GM19238 (cell line): ENCODE measurements around the gene PIGU.
"Not testable (repeated sequence)": the region's sequence is repeated elsewhere in the genome, so short reads cannot be mapped to it uniquely, and the experiment has no call there.

ENCODE experiments used
- DNase-seq: peaks from one replicate; pipeline ENCODE4 v3.0.0; 2011; ENCODE audit warnings: low spot score; ENCODE audit not compliant: insufficient read length

The PIGU gene

DNA sequence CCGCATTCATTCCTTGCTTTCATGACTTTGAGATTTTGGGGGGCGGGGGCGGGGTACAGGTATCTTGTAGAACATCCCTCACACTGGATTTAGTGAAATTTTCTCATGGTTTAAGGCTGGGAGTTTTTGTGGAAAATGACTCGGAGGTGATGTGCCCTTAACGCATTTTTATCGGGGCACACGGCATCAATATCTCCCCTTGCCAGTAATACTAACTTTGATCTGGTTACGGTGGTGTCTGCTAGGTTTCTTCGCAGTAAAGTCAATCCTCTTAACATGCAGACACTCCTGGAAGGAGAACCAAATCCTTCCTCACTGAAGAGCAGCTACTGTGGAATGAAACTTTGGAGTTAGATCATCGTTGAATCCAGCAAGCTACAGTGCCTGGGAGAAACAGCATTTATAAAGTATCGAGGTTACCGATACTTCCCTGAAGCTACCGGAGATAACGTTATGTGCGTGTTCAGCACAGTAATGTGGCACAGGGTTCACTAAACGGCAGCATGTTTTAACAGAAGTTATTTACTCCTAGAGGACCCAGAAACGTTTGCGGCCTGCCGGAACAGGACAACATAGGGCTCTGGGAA is 161.9 kb downstream of the PIGU start:
- DNase-seq = no peak

DNA sequence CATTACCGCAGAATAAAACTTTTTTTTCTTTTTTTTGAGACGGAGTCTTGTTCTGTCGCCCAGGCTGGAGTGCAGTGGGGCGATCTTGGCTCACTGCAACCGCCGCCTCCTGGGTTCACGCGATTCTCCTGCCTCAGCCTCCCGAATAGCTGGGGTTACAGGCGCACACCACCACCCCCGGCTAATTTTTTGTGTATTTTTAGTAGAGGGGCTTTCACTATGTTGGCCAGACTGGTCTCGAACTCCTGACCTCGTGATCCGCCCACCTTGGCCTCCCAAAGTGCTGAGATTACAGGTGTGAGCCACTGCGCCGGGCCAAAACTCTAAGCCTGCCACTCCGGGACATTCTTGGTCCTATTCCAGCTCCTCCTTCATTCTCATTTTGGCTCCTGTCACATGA is 162.9 kb downstream of the PIGU start:
- DNase-seq = not testable (repeated sequence)

DNA sequence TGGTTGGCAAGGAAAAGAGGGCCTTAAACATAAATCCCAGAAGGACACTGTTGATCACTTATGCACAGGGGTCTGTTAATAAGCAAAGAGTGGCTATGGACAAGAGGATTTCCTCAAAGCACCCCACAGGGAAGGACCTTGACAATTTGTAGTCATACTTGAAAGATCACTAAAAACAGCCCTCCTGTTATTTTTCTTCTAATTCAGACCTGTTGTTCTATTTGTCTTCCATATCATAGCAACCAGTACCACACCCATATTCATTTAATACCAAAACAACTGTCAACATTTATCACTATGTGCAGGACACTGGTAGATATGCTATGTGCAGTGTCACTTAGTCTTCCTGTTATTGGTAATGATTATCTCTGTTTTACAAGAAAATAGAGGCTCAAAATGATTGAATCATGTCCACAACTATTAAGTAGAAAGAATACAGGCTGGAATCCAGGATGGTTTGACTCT is 163.9 kb downstream of the PIGU start:
- no peak for DNase-seq

DNA sequence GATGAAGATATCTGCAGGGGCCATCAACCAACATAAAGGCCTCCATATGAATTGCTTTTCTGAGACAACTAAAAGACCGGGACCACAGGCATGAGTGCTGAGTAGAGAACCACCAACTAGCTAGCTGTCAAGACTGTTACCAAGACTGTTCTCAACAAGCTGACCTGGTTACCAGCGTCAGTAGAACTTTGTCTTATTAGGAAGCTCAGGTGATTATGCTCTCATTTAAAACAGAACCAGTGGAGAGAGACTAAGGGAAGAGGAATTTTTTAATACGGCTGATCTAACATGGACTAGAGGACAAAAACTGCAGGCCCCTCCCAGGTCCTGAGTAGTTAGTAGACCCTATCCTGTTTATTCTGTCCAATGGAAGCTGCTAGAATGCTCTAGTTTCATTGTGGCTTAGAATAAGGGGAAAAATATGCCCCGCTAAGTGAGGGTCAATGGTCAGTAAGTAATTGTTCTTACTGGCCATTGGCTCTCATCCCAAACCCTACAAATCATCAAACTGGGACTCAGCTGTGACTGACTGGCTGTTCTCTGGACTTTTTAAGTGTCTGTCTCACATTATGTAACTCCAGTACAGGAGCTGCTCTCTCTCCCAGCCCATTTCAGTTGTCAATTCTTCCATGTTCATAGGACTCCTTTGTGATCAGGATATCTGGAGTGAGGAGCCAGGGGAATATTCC is 164.5 kb downstream of the PIGU start:
- no peak for DNase-seq

DNA sequence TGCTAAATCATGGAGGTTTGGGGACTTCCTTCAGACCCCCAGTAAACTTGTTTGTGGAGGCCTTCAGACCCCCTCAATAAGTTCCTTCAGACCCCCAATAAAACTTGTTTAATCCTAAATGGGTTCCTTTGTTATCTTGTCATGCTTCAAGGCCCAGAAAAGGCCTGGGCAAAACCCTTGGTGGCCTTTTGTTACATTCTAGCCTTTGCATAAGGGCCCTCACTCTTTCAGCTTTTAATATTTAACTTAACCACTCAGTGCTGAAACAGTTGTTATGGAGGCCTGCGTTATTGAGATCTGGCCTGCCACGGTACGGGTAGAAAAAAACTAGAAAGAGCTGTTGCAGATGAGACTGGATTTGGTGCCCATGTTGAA is 165.0 kb downstream of the PIGU start:
- no peak for DNase-seq

DNA sequence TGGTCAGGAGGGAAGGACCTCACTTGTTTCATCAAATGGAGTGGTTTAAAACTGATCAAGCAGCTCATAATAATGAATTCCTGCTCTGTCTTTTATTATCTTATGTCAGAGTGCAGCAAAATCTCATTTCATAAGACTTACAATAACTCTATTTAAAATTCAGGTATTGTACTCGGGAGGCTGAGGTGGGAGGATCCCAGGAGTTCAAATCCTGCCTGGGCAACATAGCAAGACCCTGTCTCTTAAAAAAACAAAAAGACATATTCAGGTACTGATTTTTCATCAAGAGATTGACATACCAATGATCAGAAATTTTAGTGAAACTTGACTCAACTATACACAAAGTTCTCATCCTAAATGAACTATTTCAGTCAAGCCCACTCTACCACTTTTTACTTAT is 166.3 kb downstream of the PIGU start:
- no peak for DNase-seq
